C4-2B (cell line): ENCODE results near the gene IL2RG.

Experiments
- ZFX ChIP-seq: fragments of 450-650 bp; IDR thresholded peaks from 2 replicates; pipeline ENCODE4 v1.6.1; 2017
- TF ChIP-seq, protein P1 (sequence below): fragments of 450-650 bp; conservative IDR thresholded peaks from 2 replicates; pipeline ENCODE4 v1.5.1; 2017; ENCODE audit warnings: mild to moderate bottlenecking

- TF ChIP-seq ZFX, result no peak
- TF ChIP-seq, protein P1, sequence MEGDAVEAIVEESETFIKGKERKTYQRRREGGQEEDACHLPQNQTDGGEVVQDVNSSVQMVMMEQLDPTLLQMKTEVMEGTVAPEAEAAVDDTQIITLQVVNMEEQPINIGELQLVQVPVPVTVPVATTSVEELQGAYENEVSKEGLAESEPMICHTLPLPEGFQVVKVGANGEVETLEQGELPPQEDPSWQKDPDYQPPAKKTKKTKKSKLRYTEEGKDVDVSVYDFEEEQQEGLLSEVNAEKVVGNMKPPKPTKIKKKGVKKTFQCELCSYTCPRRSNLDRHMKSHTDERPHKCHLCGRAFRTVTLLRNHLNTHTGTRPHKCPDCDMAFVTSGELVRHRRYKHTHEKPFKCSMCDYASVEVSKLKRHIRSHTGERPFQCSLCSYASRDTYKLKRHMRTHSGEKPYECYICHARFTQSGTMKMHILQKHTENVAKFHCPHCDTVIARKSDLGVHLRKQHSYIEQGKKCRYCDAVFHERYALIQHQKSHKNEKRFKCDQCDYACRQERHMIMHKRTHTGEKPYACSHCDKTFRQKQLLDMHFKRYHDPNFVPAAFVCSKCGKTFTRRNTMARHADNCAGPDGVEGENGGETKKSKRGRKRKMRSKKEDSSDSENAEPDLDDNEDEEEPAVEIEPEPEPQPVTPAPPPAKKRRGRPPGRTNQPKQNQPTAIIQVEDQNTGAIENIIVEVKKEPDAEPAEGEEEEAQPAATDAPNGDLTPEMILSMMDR, result no peak
These were observed 599 bp upstream of the IL2RG start for GRCh38 chrX:71111921-71112431.
